ENCODE results near the gene ECHDC1.

- TF ChIP-seq POLR2AphosphoS5 (IDR thresholded peaks at IDR 0.05) (no peak), CTCF (IDR thresholded peaks at IDR 0.05) (no peak), EP300 (IDR thresholded peaks at IDR 0.05) (no peak), POLR2A (IDR thresholded peaks at IDR 0.05) (no peak)
Measured at GRCh38 chr6:127319686-127320085, 23.7 kb downstream of the ECHDC1 start.

All from suprapubic skin (tissue), 4 donors.